Gastrocnemius medialis (tissue), 4 donors: ENCODE results near the gene SPPL3.

Experiments
- POLR2A ChIP-seq, 2 donors: fragments of 450-650 bp; IDR thresholded peaks; one replicate each; pipeline ENCODE4 v1.6.1; 2017; ENCODE audit warnings: antibody characterized with exemption in 2 of 2, mild to moderate bottlenecking in 2 of 2, moderate library complexity in 2 of 2
- TF ChIP-seq, protein P1 (sequence below), 5 experiments: fragments of 450-650 bp in 3 of 5; fragments of 200-600 bp in 2 of 5; sonication (generic) in 2 of 5; IDR thresholded peaks in 4 of 5; conservative IDR thresholded peaks in 1 of 5; 1 replicate in 4 of 5; 2 replicates in 1 of 5; pipeline ENCODE4 v1.5.1; 2016 to 2019; ENCODE audit warnings: antibody characterized with exemption in 5 of 5, mild to moderate bottlenecking in 3 of 5, moderate library complexity in 3 of 5

- TF ChIP-seq, protein P1, sequence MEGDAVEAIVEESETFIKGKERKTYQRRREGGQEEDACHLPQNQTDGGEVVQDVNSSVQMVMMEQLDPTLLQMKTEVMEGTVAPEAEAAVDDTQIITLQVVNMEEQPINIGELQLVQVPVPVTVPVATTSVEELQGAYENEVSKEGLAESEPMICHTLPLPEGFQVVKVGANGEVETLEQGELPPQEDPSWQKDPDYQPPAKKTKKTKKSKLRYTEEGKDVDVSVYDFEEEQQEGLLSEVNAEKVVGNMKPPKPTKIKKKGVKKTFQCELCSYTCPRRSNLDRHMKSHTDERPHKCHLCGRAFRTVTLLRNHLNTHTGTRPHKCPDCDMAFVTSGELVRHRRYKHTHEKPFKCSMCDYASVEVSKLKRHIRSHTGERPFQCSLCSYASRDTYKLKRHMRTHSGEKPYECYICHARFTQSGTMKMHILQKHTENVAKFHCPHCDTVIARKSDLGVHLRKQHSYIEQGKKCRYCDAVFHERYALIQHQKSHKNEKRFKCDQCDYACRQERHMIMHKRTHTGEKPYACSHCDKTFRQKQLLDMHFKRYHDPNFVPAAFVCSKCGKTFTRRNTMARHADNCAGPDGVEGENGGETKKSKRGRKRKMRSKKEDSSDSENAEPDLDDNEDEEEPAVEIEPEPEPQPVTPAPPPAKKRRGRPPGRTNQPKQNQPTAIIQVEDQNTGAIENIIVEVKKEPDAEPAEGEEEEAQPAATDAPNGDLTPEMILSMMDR (IDR thresholded peaks at IDR 0.05 in 4 of 5, conservative IDR thresholded peaks at IDR 0.05 in 1 of 5): no peak
- no peak for TF ChIP-seq POLR2A (IDR thresholded peaks at IDR 0.05)
Observed at GRCh38 chr12:120771097-120771496, 133.1 kb downstream of the SPPL3 start.
